K562 (cell line): ENCODE data around the gene ACOT7. TPM values are rescaled to one million over a fixed set of nuclear protein-coding genes. Genes with fewer than 3 reads are reported as not detected.

Experiments
- ATAC-seq: fragments of 200-7000 bp; cut with Tn5 transposase; 3 replicates; pipeline ENCODE4 v1.9.1; 2020; ENCODE audit warnings: moderate library complexity
- BruUV-seq: library from RNA; stranded (reverse); fragments of 400-500 nt; replicated peaks from 2 replicates; lab custom pipeline; 2021; lab: Mats Ljungman, UMichigan
- CTCF ChIA-PET: fragments of 300-600 bp; formaldehyde crosslinking; extraction: SDS; loops from one replicate; lab custom pipeline; 2021; ENCODE audit warnings: low intra/inter-chr PET ratio; lab: Yijun Ruan, JAX
- POLR2A ChIA-PET: fragments of 300-600, 350-650 bp; sonication (Branson Sonifier 250); formaldehyde crosslinking; extraction: SDS; loops from one replicate; lab custom pipeline; 2021; ENCODE audit warnings: antibody characterized with exemption, inconsistent platforms; lab: Yijun Ruan, JAX
- DNase-seq, 4 experiments: peaks; one replicate each; pipeline versions ENCODE4 v3.0.0 to v3.0.0-alpha.2; 2011 to 2018; ENCODE audit warnings: low spot score in 3 of 4, mixed read lengths in 3 of 4; ENCODE audit errors: extremely low read depth in 1 of 4
- FAIRE-seq: peaks from 2 replicates; lab custom pipeline; 2011; peaks lifted over from hg19 to GRCh38; lab: Jason Lieb, UNC
- H2AFZ ChIP-seq: 2 replicates; pipeline ENCODE4 v1.6.0; 2011; ENCODE audit warnings: low read depth, low read length, control low read depth, inconsistent platforms
- H3K27ac ChIP-seq: fragments of 200-600 bp; 3 replicates; pipeline ENCODE4 v1.8.0; 2011; ENCODE audit warnings: low read depth, mild to moderate bottlenecking, control low read depth, inconsistent platforms, low read length, moderate library complexity, mixed read lengths; ENCODE audit errors: extremely low read depth
- H3K27me3 ChIP-seq, 2 experiments: fragments of 300-600 bp in 1 of 2; 2 replicates in 1 of 2; 3 replicates in 1 of 2; pipeline versions ENCODE4 v1.6.0 to v1.8.0; 2011; ENCODE audit warnings: inconsistent platforms in 2 of 2, low read length in 2 of 2, mild to moderate bottlenecking in 1 of 2, mixed read lengths in 1 of 2, moderate library complexity in 1 of 2; ENCODE audit not compliant: control insufficient read depth in 2 of 2, insufficient read depth in 2 of 2
- H3K36me3 ChIP-seq: fragments of 300-600 bp; 3 replicates; pipeline ENCODE4 v1.8.0; 2011; ENCODE audit warnings: mild to moderate bottlenecking, low read length, inconsistent platforms; ENCODE audit not compliant: control insufficient read depth, insufficient read depth
- H3K4me1 ChIP-seq, 2 experiments: fragments of 200-600 bp in 1 of 2; replicated peaks in 1 of 2; 2 replicates in 1 of 2; 3 replicates in 1 of 2; pipeline versions ENCODE4 v1.5.1 to v1.8.0; 2011; ENCODE audit warnings: inconsistent platforms in 2 of 2, low read length in 2 of 2, mild to moderate bottlenecking in 1 of 2, mixed read lengths in 1 of 2, moderate library complexity in 1 of 2; ENCODE audit not compliant: control insufficient read depth in 2 of 2, insufficient read depth in 2 of 2
- H3K4me2 ChIP-seq: 2 replicates; pipeline ENCODE4 v1.6.1; 2011; ENCODE audit warnings: low read length, control low read depth, inconsistent platforms, mixed read lengths; ENCODE audit not compliant: insufficient read depth
- H3K4me3 ChIP-seq: fragments of 200-600 bp; sonication (generic), shearing (Covaris generic); 2 replicates; pipeline ENCODE4 v1.5.1; 2016; ENCODE audit warnings: control low read depth, inconsistent platforms
- H3K79me2 ChIP-seq: fragments of 200-600 bp; 3 replicates; pipeline ENCODE4 v1.8.0; 2011; ENCODE audit warnings: low read length, inconsistent platforms; ENCODE audit not compliant: control insufficient read depth, insufficient read depth
- H3K9ac ChIP-seq, 2 experiments: 2 replicates each; pipeline versions ENCODE4 v1.6.0 to v1.6.1; 2011; ENCODE audit warnings: low read depth in 2 of 2, low read length in 2 of 2, control low read depth in 1 of 2, inconsistent platforms in 1 of 2, mild to moderate bottlenecking in 1 of 2, mixed read lengths in 1 of 2; ENCODE audit not compliant: insufficient read depth in 1 of 2
- H3K9me1 ChIP-seq: one replicate; pipeline ENCODE4 v1.6.0; 2011; ENCODE audit warnings: inconsistent platforms, mild to moderate bottlenecking, low read length, moderate library complexity; ENCODE audit not compliant: control insufficient read depth, insufficient read depth
- H3K9me3 ChIP-seq: replicated peaks from 2 replicates; pipeline ENCODE4 v1.5.1; 2011; ENCODE audit warnings: low read depth, low read length, inconsistent platforms; ENCODE audit not compliant: control insufficient read depth, insufficient read depth
- H4K20me1 ChIP-seq: replicated peaks from 2 replicates; pipeline ENCODE4 v1.6.1; 2011; ENCODE audit warnings: low read length, inconsistent platforms, mixed read lengths; ENCODE audit not compliant: control insufficient read depth, insufficient read depth
- MEF2D ChIP-seq: conservative IDR thresholded peaks from 2 replicates; pipeline ENCODE4 v1.6.1; 2016; ENCODE audit warnings: low read depth, missing genetic modification characterization, missing compliant biosample characterization
- MNT ChIP-seq, 2 experiments: fragments of 450-650 bp; conservative IDR thresholded peaks; 2 replicates each; pipeline ENCODE4 v1.6.1; 2017; ENCODE audit warnings: mild to moderate bottlenecking in 2 of 2, moderate library complexity in 2 of 2
- NRF1 ChIP-seq, 2 experiments: fragments of 450-650 bp; IDR thresholded peaks in 1 of 2; conservative IDR thresholded peaks in 1 of 2; 2 replicates each; pipeline ENCODE4 v1.6.1; 2014; ENCODE audit warnings: mild to moderate bottlenecking in 2 of 2
- PATZ1 ChIP-seq: fragments of 250-450 bp; sonication (Bioruptor Pico); IDR thresholded peaks from 2 replicates; pipeline ENCODE4 v1.5.0; 2020; ENCODE audit warnings: mild to moderate bottlenecking, borderline replicate concordance
- RBM34 ChIP-seq: fragments of 200-400 bp; formaldehyde crosslinking; IDR thresholded peaks from 2 replicates; pipeline ENCODE4 v1.6.1; 2018; ENCODE audit warnings: low read length, borderline replicate concordance; ENCODE audit not compliant: insufficient read depth
- TAF15 ChIP-seq: fragments of 200-400 bp; formaldehyde crosslinking; IDR thresholded peaks from 2 replicates; pipeline ENCODE4 v1.6.1; 2017; ENCODE audit warnings: mild to moderate bottlenecking, low read depth, low read length, moderate library complexity
- TFAP4 ChIP-seq: sonication (generic); formaldehyde crosslinking; IDR thresholded peaks from 2 replicates; pipeline ENCODE4 v1.8.0; 2022; ENCODE audit warnings: missing genetic modification reagents, mild to moderate bottlenecking, moderate library complexity, borderline replicate concordance
- ZBTB11 ChIP-seq, 3 experiments: fragments of 200-800 bp in 1 of 3; fragments of 250-450 bp in 1 of 3; fragments of 450-650 bp in 1 of 3; sonication (Bioruptor Pico) in 1 of 3; sonication (Bioruptor generic) in 1 of 3; formaldehyde crosslinking in 1 of 3; IDR thresholded peaks; 2 replicates each; pipeline versions ENCODE4 v1.6.1 to v1.8.0; 2016 to 2022; ENCODE audit warnings: mild to moderate bottlenecking in 2 of 3, missing genetic modification characterization in 2 of 3, missing compliant biosample characterization in 1 of 3, moderate library complexity in 1 of 3
- ZNF263 ChIP-seq: sonication (generic); formaldehyde crosslinking; IDR thresholded peaks from 2 replicates; pipeline ENCODE4 v1.8.0; 2022; ENCODE audit warnings: mild to moderate bottlenecking, missing genetic modification reagents, borderline replicate concordance
- WGBS: fragments of 100-300 bp; shearing (Covaris generic); methylation state at CpG from one replicate; pipeline ENCODE4 v1.1.6; 2016; ENCODE audit warnings: low coverage, mixed read lengths; ENCODE audit not compliant: insufficient coverage; ENCODE audit errors: missing lambda C conversion rate; 5-methylcytosine and 5-hydroxymethylcytosine counted together
- in situ Hi-C: fragments of 300-500 bp; cut with MboI; formaldehyde crosslinking; loops from 4 replicates; pipeline ENCODE4 v1.15.0; 2018; ENCODE audit warnings: inconsistent platforms, mixed read lengths
- intact Hi-C: fragments of 100-400 bp; cut with micrococcal nuclease; formaldehyde crosslinking; loops from 2 replicates; pipeline ENCODE4 v1.14.2; 2022
- polyA plus RNA-seq, 8 experiments: library from polyadenylated mRNA; depleted of rRNA in 4 of 8; stranded (reverse) in 5 of 8; unstranded in 3 of 8; fragments of >200 nt; fragmentation: Nextera tagmentation in 2 of 8; fragmentation: Illumina TruSeq in 1 of 8; extraction: Ambion mirVana in 2 of 8; extraction: Trizol in 1 of 8; gene quantifications; 2 replicates each; pipeline versions ENCODE4 v1.2.1 to v1.2.3, GENCODE V29; 2011 to 2014; ENCODE audit warnings: inconsistent platforms in 1 of 8, missing spikeins in 1 of 8
- total RNA-seq, 7 experiments: library from RNA; depleted of rRNA in 6 of 7; stranded (reverse); fragments of >200 nt in 6 of 7; fragmentation: Illumina TruSeq in 2 of 7; extraction: Trizol in 2 of 7; gene quantifications; 2 replicates each; pipeline versions ENCODE4 v1.2.1 to v1.2.3, GENCODE V29; 2011 to 2021; ENCODE audit warnings: low replicate concordance in 1 of 7

ACOT7 gene
- total and polyA plus RNA-seq, 9 of the 15 experiments (the other 6 are each of a cell fraction or from before 2014, with no cell fraction given): 7.0 to 92.6 (median 37.2) TPM

- ChIA-PET CTCF (no interaction called here), POLR2A (interaction anchor here (0.7 kb wide), 1 partner anchor 116 kb away, joined by 3 read pairs; no protein-coding TSS in a partner anchor)
- in situ Hi-C loops: no loop called here
- Histone ChIP-seq H4K20me1 (peaks cover 11% of the 10 kb centered on the region; the same call in 1 of the 2 replicates), H3K27me3 (no peaks in the 10 kb centered on the region), H3K9me3 (no peaks in the 10 kb centered on the region), H3K27ac (no peak overlapping the region), H3K36me3 (no peaks in the 10 kb centered on the region), H3K79me2 (no peaks in the 10 kb centered on the region), H3K9ac (peak overlapping the region in 1 of 2 experiments; percentile 78; a peak in 2 of 4 replicates), H3K4me3 (no peak overlapping the region), H3K4me1 (peaks cover 5 to 72% of the 10 kb centered on the region in 2 experiments; a peak in 4 of 5 replicates), H3K4me2 (peak overlapping the region; percentile 6; the same call in 1 of the 2 replicates), H3K9me1 (no peaks in the 10 kb centered on the region), H2AFZ (no peak overlapping the region; the same call in 1 of the 2 replicates)
- DNase-seq (peak; percentile 53 to 67 (median 63)), FAIRE-seq (peak; percentile 49), ATAC-seq (peak; percentile 40)
- WGBS: 56% methylated on average over 31 of the region's 35 CpGs
- no TSS peak for BruUV-seq
- intact Hi-C loops: no loop called here
- TF ChIP-seq MEF2D (tag) (peak; percentile 95), TFAP4 (CRISPR knock-in tag) (peak; percentile 24; the same call in 1 of the 2 replicates), TAF15 (no peak), ZNF263 (CRISPR knock-in tag) (peak; percentile 96), ZBTB11 (CRISPR knock-in tag; IDR thresholded peaks at IDR 0.05) (no peak), NRF1 (conservative IDR thresholded peaks at IDR 0.05 in 1 of 2, IDR thresholded peaks at IDR 0.05 in 1 of 2) (peak in 1 of 2 experiments; percentile 17; a peak in 1 of 4 replicates), PATZ1 (CRISPR knock-in tag) (no peak), MNT (conservative IDR thresholded peaks at IDR 0.05) (peak in 1 of 2 experiments; percentile 73; a peak in 2 of 4 replicates), RBM34 (no peak)
Measured at GRCh38 chr1:6275826-6276782, 117.5 kb downstream of the ACOT7 start.
